NB4 (cell line): ENCODE data around the gene DOCK4.

Experiments used
- POLR2A ChIP-seq: IDR thresholded peaks from 2 replicates; pipeline ENCODE4 v1.6.1; 2011; ENCODE audit warnings: mild to moderate bottlenecking; ENCODE audit not compliant: insufficient read length; ENCODE audit errors: extremely low read depth
- TF ChIP-seq, protein P1 (sequence below): IDR thresholded peaks from one replicate; pipeline ENCODE4 v1.5.1; 2012; ENCODE audit warnings: low read depth, low read length

- TF ChIP-seq POLR2A, result no peak
- TF ChIP-seq, protein P1, sequence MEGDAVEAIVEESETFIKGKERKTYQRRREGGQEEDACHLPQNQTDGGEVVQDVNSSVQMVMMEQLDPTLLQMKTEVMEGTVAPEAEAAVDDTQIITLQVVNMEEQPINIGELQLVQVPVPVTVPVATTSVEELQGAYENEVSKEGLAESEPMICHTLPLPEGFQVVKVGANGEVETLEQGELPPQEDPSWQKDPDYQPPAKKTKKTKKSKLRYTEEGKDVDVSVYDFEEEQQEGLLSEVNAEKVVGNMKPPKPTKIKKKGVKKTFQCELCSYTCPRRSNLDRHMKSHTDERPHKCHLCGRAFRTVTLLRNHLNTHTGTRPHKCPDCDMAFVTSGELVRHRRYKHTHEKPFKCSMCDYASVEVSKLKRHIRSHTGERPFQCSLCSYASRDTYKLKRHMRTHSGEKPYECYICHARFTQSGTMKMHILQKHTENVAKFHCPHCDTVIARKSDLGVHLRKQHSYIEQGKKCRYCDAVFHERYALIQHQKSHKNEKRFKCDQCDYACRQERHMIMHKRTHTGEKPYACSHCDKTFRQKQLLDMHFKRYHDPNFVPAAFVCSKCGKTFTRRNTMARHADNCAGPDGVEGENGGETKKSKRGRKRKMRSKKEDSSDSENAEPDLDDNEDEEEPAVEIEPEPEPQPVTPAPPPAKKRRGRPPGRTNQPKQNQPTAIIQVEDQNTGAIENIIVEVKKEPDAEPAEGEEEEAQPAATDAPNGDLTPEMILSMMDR, result no peak
Measured at GRCh38 chr7:112047421-112047820, 158.8 kb downstream of the DOCK4 start.
